ENCODE results near the gene MYO5B.

DNA sequence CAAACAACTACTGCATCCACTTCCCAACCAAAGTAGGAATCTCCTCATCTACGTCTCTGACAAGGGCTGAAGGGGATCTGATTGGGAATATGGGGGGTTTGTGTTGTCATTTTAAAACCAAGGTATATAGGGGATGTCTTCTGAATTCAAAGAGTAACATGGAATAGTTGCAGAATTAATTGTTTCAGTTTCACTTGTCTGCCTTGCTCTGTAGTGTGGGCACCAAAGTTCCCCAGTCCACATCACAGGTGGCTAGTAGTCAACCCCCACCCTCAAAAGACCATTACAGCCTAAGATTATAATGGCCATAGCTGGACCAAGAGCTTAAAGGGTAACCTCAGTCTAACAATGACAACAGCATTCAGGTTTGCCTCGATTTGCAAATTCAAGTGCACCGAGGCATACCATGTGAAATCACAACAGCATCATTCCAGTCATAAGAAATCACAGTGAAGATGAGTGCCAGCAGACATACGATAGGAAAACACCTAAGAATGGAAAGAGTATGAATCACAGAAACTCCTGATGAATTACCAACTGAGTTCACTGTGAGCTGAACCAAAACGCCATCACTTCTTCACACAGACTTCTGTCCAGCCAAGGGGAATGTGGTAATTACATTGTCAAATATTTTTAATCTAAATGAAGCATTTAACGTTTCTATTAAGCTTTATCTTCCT is 52.4 kb downstream of the MYO5B start:
- TF ChIP-seq, protein P1, sequence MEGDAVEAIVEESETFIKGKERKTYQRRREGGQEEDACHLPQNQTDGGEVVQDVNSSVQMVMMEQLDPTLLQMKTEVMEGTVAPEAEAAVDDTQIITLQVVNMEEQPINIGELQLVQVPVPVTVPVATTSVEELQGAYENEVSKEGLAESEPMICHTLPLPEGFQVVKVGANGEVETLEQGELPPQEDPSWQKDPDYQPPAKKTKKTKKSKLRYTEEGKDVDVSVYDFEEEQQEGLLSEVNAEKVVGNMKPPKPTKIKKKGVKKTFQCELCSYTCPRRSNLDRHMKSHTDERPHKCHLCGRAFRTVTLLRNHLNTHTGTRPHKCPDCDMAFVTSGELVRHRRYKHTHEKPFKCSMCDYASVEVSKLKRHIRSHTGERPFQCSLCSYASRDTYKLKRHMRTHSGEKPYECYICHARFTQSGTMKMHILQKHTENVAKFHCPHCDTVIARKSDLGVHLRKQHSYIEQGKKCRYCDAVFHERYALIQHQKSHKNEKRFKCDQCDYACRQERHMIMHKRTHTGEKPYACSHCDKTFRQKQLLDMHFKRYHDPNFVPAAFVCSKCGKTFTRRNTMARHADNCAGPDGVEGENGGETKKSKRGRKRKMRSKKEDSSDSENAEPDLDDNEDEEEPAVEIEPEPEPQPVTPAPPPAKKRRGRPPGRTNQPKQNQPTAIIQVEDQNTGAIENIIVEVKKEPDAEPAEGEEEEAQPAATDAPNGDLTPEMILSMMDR (conservative IDR thresholded peaks at IDR 0.05; ENCODE audit: low read length), result no peak
- no peak for TF ChIP-seq EZH2phosphoT487 (IDR thresholded peaks at IDR 0.05; ENCODE audit: borderline replicate concordance, low read depth, low read length)
